ENCODE measurements around the gene OSBPL1A.

The OSBPL1A gene

DNA sequence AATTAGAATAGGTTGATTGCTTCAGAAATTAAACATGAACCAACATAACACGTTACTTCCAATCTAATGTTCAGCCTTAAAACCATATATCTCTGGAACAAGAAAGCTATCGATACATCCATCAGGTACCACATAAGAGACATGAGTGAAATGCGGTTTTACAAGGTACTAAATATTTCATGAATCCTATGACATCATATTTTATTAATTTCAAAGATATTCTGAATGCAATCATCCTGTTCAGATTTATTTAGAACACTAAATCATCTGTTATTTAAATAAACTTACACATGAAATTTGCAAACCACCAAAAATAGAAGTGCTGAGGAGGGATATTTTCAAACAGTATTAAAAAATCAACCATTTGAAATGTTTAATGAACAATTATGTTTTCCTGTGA is 119.0 kb downstream of the OSBPL1A start:
- no peak for TF ChIP-seq FOXP2 (optimal IDR thresholded peaks at IDR 0.05; ENCODE audit: borderline replicate concordance, extremely low read depth, extremely low read length, insufficient read depth)
- TF ChIP-seq, protein P1, sequence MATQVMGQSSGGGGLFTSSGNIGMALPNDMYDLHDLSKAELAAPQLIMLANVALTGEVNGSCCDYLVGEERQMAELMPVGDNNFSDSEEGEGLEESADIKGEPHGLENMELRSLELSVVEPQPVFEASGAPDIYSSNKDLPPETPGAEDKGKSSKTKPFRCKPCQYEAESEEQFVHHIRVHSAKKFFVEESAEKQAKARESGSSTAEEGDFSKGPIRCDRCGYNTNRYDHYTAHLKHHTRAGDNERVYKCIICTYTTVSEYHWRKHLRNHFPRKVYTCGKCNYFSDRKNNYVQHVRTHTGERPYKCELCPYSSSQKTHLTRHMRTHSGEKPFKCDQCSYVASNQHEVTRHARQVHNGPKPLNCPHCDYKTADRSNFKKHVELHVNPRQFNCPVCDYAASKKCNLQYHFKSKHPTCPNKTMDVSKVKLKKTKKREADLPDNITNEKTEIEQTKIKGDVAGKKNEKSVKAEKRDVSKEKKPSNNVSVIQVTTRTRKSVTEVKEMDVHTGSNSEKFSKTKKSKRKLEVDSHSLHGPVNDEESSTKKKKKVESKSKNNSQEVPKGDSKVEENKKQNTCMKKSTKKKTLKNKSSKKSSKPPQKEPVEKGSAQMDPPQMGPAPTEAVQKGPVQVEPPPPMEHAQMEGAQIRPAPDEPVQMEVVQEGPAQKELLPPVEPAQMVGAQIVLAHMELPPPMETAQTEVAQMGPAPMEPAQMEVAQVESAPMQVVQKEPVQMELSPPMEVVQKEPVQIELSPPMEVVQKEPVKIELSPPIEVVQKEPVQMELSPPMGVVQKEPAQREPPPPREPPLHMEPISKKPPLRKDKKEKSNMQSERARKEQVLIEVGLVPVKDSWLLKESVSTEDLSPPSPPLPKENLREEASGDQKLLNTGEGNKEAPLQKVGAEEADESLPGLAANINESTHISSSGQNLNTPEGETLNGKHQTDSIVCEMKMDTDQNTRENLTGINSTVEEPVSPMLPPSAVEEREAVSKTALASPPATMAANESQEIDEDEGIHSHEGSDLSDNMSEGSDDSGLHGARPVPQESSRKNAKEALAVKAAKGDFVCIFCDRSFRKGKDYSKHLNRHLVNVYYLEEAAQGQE (IDR thresholded peaks at IDR 0.05; ENCODE audit: insufficient read depth in 1 of 2, low read depth in 2 of 2, low read length in 2 of 2) = no peak
- no peak for TF ChIP-seq TAF1 (IDR thresholded peaks at IDR 0.05; ENCODE audit: borderline replicate concordance, insufficient read depth, low read length)
- TF ChIP-seq SIN3A (IDR thresholded peaks at IDR 0.05; ENCODE audit: borderline replicate concordance, insufficient read depth, low read length) = no peak
- no peak for TF ChIP-seq POLR2AphosphoS5 (IDR thresholded peaks at IDR 0.05; ENCODE audit: low read depth, low read length)

DNA sequence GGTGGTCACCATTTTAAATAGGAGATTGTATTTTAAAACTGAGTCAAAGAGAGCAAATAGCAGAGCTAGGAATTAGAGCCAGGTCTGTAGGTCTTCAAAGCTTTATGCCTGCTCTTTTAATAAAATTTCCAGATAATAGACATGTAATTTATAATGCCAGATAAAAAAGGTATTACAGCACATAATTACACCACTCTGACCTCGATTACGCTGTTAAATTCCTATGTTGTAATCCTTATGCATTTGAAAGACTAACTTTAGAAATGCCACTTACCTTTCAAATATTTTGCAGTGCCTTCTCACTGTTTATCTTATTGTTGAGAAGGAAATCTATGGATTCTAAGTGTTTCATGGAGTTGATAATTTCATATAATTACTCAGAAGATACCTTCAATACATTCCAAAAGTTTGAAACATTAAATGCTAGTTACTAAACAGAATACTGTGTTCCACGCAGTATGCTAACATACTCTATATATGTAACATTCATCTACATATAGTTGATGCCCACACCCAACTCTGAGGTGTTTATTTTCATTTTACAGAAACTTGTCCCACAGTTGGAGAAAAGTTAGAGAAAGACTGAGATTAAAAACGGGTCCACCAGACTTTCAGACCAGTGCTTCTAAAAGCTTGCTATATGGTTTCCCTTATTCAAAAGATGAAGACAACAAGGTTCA is 120.0 kb downstream of the OSBPL1A start:
- TF ChIP-seq POLR2AphosphoS5 (IDR thresholded peaks at IDR 0.05; ENCODE audit: low read depth, low read length) (no peak), TAF1 (IDR thresholded peaks at IDR 0.05; ENCODE audit: borderline replicate concordance, insufficient read depth, low read length) (no peak), FOXP2 (optimal IDR thresholded peaks at IDR 0.05; ENCODE audit: borderline replicate concordance, extremely low read depth, extremely low read length, insufficient read depth) (no peak), SIN3A (IDR thresholded peaks at IDR 0.05; ENCODE audit: borderline replicate concordance, insufficient read depth, low read length) (no peak)
- TF ChIP-seq, protein P1 (IDR thresholded peaks at IDR 0.05; ENCODE audit: insufficient read depth in 1 of 2, low read depth in 2 of 2, low read length in 2 of 2) = no peak

DNA sequence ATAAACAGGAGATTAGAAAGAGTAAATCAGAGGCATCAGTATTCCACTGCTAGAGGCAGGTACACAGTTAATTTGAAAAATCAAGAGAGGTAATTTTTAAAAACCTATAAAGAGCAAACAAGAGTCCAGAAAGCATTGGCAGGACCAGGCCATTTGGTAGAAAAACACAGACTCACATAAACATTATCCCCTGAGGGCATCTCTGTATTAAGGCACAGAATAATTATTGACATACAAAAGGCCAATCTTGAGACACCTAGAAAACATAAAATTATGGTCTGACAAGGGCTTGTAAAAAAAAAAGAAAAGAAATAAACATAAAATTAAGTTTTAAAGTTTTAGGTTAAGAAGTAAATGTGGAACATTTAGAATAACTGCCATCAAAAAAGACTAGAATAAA is 120.6 kb downstream of the OSBPL1A start:
- TF ChIP-seq FOXP2 (optimal IDR thresholded peaks at IDR 0.05; ENCODE audit: borderline replicate concordance, extremely low read depth, extremely low read length, insufficient read depth) (no peak), SIN3A (IDR thresholded peaks at IDR 0.05; ENCODE audit: borderline replicate concordance, insufficient read depth, low read length) (no peak), TAF1 (IDR thresholded peaks at IDR 0.05; ENCODE audit: borderline replicate concordance, insufficient read depth, low read length) (no peak), POLR2AphosphoS5 (IDR thresholded peaks at IDR 0.05; ENCODE audit: low read depth, low read length) (no peak)
- TF ChIP-seq, protein P1 (IDR thresholded peaks at IDR 0.05; ENCODE audit: insufficient read depth in 1 of 2, low read depth in 2 of 2, low read length in 2 of 2) = no peak

DNA sequence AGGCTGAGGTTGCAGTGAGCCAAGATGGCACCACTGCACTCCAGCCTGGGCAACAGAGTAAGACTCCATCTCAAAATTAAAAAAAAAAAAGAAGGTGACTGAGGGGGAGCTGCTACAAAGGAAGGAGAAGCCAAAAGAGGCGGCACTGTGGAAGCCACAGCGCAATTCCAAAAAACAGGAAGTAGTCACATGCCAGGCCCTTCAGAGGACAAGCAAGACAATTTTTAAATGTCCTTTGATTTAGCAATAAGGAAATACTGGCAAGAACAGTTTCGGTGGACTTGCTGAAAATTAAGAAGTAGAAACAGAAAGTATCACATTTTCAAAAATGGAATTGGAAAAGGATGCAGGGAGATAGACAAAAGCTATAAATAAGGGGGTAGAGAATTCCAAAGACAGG is 122.8 kb downstream of the OSBPL1A start:
- TF ChIP-seq, protein P1 (IDR thresholded peaks at IDR 0.05; ENCODE audit: insufficient read depth in 1 of 2, low read depth in 2 of 2, low read length in 2 of 2) = no peak
- TF ChIP-seq SIN3A (IDR thresholded peaks at IDR 0.05; ENCODE audit: borderline replicate concordance, insufficient read depth, low read length) = no peak
- TF ChIP-seq POLR2AphosphoS5 (IDR thresholded peaks at IDR 0.05; ENCODE audit: low read depth, low read length) = no peak
- TF ChIP-seq TAF1 (IDR thresholded peaks at IDR 0.05; ENCODE audit: borderline replicate concordance, insufficient read depth, low read length) = no peak
- TF ChIP-seq FOXP2 (optimal IDR thresholded peaks at IDR 0.05; ENCODE audit: borderline replicate concordance, extremely low read depth, extremely low read length, insufficient read depth) = no peak

All from PFSK-1 (cell line).